Left cardiac atrium (tissue), 4 donors: ENCODE results near the gene STAM. TPM values are rescaled to one million over a fixed set of nuclear protein-coding genes. Genes with fewer than 3 reads are reported as not detected.

ENCODE experiments used
- ATAC-seq, 2 donors: fragments of 200-7000 bp; cut with Tn5 transposase; one replicate each; pipeline ENCODE4 v1.9.1; 2020; ENCODE audit warnings: mild to moderate bottlenecking in 2 of 2, moderate library complexity in 2 of 2
- DNase-seq: peaks from one replicate; pipeline ENCODE4 v3.0.0-alpha.2; 2020
- intact Hi-C, 2 donors: fragments of 100-400 bp; cut with DNase I; formaldehyde crosslinking; loops; one replicate each; pipeline versions ENCODE4 v1.14.1 to v1.15.1; 2022 to 2023
- total RNA-seq, 2 donors: library from RNA; stranded (reverse); fragmentation: NEBNext Ultra II Directional; extraction: Animal tissue kit (Norgen Biotek cat#: 25700); gene quantifications; one replicate each; pipeline ENCODE4 v1.2.1, GENCODE V29; 2021
- donor health status: DM: no; HTN: yes; CAD: no.
- donor health status: DM: no; HTN: yes; CAD: no; lungs with severe emphysema.
- donor health status: DM: yes; HTN: yes; CAD: no.
- donor health status: Dilated cardiomyopathy.

Gene STAM
- total RNA-seq, 2 donors from 2014 or later, result 17.3 to 27.5 TPM

DNA sequence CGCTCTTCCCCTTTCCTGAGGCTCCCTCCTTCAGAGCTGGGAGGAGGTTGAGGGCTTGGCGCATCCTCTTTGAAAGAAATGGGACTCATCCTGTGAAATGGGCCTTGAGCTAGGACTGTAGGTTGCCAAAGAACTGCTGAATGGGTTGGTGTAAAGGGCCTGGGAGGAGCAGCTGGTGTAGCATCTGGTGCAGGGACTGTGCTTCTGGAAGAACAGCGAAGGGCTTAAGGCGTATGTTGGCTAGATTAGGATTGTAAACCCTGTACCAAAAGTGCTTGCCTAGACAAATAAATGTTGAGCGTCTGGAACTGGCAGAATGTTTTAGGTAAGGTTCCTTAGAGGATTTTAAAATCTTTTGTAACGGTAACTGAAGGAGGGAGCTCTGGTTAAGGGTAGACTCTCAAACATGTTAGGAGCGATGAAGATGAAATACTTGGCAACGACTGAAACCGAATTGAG, 563 bp downstream of the STAM start:
- ATAC-seq (peak in 1 of 2 donors; percentile 39), DNase-seq (no peak)
- intact Hi-C loops, result no loop called here

DNA sequence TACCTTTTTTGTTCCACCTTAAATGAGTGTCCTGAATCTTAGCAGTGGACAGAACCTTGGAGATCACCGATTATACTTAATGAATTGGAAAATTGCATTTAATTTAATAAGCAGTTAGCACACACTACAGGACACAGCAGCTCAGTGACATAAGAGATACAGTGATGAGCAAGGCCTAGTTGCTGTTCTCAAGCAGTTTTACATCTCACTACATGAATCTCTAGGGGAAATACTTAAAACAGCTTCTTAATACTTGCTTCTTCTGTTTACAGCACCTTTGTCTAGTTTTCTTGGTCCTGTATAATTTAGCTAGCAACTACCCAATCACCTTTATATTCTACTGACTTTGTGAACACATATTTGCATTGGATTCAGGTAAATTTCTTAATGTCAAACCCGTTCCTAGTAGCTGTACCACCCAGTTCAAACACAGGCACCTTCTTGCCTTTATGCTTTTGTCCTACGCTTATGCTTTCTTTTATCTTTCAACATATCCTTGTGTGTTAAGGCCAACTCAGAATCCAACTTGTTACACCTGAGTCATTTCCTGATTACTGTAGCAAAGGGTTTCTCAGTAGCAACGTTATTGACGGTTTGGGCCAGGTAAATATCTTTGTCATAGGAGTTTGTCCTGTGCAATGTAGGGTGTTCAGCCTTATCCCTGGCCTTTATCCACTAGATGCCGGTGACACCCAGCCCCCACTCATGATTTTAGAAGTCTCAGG, 1.8 kb downstream of the STAM start:
- intact Hi-C loops, result no loop called here
- ATAC-seq, result no peak
- no peak for DNase-seq

DNA sequence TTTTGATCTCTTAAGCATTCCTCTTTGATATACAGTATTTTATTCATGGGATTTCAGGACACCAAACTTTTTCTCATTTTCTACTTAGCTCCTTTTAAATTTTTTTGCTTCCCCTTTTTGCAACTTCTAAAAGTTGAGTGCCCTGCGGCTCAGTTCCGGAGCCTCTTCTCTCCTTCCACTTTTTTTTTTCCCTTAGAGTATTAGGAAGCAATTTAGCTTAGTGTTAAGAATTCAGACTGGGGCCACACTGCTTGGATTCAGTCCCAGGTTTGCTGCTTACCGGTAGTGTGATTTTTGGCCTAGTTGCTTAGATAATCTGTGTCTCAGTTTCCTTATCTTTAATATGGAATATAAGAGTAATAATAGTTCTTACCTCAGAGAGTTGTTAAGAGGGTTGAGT, 3.4 kb downstream of the STAM start:
- ATAC-seq (peak in 1 of 2 donors; percentile 1), DNase-seq (peak; percentile 44)
- intact Hi-C loops, result no loop called here

DNA sequence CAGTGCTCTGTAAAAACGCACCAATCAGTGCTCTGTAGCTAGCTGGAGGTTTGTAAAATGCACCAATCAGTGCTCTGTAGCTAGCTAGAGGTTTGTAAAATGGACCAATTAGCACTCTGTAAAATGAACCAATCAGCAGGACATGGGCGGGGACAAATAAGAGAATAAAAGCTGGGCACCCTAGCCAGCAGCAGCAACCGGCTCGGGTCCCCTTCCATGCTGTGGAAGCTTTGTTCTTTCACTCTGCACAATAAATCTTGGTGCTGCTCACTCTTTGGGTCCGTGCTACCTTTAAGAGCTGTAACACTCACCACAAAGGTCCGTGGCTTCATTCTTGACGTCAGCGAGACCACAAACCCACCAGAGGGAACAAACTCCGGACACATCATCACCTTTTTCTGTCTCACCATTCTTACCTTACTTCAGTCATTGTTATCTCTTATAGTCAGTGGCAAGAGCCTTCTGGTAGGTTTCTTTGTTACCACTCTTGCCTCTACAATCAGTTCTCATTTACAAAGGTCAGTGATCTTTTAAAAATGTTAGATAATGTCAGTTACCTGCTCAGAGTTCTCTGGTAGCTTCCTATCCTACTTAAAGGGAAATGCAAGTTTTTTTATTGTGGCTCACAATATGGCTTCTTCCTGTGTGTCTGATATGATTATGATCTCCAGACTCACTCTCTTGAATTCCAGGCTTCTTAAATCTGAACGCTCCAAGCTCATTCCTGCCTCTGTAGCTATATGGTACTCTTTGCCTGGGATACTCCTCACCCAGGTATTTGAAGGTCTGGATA, 4.5 kb downstream of the STAM start:
- ATAC-seq (no peak), DNase-seq (no peak)
- intact Hi-C loops, result no loop called here

DNA sequence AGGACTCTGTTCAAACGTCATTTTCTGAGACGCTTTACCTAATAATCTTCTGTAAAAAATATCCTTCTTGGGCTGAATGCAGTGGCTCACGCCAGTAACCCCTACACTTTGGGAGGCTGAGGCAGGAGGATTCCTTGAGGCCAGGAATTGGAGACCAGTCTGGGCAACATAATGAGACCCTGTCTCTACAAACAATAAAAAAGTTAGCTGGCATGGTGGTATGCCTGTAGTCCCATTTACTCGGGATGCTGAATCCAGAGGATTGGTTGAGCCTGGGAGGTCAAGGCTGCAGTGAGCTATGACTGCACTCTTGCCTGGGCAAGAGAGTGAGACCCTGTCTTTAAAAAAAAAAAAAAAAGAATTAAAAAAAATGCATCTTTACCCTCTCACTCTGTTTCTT, 5.1 kb downstream of the STAM start:
- ATAC-seq, result no peak
- no peak for DNase-seq
- intact Hi-C loops, result no loop called here

DNA sequence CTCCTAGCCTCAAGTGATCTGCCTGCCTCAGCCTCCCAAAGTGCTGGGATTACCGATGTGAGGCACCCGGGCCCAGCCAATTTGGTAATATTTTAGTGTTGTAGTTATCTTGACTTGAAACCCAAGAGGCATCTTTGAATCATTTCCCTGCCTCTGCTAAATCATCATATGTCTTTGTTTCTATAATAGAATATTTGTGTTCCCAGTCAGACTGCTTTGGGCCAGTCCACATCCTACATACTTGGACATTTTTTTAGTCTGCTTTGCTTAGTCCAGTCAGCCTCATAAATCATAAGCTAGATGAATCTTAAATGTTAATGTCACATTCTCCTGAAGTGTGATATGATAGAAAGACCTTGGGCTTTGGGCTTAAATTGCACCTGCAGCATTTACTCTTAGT, 5.9 kb downstream of the STAM start:
- ATAC-seq, result no peak
- intact Hi-C loops, result no loop called here
- no peak for DNase-seq

DNA sequence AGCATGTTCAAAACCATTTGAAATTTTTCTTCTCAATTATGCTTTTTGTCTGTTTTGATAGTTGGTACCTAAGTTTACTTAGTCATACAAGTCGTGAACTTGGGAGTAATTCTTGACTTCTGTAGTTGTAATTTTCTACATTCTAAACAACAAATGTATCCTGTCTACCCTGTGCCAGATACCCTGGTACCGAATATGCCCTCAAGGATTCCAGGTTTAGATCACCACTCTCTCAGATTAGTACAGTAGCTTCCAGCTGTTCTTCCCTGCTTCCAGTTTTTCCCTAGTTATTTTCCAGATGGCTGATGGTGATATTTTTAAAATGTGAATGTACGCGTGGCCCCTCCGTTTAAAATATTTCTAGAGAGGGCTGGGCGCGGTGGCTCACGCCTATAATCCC, 6.5 kb downstream of the STAM start:
- intact Hi-C loops, result no loop called here
- ATAC-seq (no peak), DNase-seq (no peak)

DNA sequence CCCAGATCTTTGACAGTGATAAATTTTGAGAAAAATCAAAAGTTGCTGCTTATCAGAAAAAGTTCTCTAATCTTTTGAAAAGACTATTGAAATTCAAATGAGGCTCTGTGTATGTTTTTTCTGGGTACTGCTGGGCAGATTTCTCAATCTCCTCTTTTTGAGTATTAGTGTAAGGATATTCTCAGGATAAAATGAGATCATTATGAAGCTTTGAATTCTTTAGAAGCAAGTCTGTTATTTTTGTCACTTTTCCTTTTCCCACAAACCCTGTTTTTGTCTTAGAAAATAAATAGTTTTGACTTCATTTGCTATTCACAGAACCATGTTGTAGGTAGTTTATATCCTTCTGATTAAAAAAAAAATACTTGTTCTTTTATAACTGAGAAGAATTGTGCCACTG, 7.9 kb downstream of the STAM start:
- DNase-seq (no peak), ATAC-seq (no peak)
- intact Hi-C loops, result no loop called here

DNA sequence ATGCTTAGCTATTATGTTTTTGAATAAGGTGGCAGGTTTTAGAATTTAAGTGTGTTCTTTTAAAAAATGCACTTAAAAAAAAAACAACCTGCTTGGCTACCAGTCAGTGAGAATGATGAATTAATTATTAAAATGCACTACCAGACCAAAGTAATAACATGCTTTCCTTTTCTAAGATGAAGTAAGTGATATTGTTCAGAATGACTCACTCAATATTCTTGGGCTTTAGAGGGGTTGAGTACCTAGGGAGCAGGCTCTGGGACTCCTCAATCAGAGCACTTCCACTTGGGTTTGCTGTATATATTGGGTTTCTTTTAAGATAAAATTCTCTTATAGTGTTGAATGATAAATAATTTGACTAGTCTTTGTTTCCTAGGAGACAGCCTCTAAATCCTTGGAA, 8.6 kb downstream of the STAM start:
- ATAC-seq, result peak in 1 of 2 donors; percentile 29
- intact Hi-C loops, result no loop called here
- DNase-seq, result no peak

DNA sequence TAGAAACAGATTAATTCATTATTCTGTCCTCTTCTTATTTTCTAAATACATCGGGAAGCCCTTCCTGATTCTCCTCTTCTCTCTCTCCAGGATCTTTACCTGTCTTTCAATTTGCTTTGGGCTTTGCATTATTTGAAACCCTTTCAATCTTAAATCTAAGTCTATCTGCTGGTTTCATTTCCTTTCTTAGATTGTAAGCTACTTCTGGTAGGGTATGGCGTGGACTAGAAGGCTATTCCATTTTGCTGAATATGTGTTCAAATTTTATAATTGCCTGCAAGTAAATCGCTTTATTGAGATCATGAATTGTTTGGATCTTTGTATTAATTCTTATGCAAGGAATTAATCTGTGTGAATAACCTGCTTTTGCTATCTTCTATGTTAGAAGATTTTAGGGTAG, 11.1 kb downstream of the STAM start:
- ATAC-seq (no peak), DNase-seq (no peak)
- intact Hi-C loops, result no loop called here

DNA sequence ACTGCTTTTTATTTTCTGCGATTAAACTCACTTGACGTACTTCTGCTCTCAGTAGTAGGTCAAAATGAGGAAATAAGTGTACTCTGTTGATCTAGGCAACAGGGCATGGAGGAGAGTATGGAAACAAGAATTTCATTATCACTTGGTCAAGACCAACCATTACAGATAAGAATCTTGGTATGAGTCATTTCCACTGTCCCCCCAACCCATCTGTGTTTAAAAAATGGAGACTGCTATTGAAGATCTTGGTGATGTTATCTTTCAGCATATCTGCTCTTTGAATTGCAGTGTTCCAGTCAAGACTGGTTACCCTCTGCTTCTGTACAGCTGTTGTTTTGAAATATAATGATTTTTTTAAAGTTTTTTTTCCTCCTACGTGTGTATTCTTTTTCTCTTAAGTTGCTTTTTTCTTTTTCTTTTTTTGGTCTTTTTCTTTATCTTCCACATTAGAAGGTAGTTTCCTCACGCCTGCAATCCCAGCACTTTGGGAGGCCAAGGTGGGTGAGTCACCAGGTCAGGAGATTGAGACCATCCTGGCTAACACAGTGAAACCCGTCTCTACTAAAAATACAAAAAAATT, 11.7 kb downstream of the STAM start:
- intact Hi-C loops, result no loop called here
- DNase-seq (no peak), ATAC-seq (peak in 1 of 2 donors; percentile 27)

DNA sequence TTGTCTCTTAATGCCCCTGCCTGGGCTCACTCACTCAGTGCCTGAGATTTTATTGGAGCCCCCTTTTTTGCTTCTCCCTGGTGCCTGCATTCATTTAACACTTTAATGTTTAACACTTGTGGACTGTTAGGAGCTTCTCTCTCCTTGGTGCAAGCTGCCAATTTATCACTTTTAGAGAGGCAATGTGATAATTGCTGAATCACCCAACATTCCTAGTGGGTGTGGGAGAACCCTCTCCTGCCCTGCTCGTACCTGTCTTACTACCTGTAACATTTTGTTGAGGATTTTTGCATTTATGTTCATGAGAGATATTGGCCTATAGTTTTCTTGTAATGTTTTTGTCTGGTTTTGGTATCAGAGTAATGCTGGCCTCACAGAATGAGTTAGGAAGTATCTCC, 13.2 kb downstream of the STAM start:
- ATAC-seq (peak in 1 of 2 donors; percentile 40), DNase-seq (no peak)
- intact Hi-C loops, result no loop called here

DNA sequence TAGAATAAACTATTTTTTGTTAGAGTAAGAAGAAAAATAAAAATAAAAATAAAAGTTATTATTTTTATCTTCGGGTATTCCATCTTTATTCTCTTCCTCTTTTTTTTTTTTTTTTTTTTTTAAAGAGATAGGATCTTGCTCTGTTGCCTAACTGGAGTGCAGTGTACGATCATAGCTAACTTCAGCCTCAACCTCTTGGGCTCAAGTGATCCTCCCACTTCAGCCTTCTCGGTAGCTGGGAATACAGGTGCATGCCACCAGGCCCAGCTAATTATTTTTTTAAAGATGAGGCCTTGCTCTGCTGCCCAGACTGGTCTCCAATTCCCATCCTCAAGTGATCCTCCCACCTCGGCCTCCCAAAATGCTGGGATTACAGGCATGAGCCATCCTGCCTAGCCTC, 15.4 kb downstream of the STAM start:
- intact Hi-C loops, result no loop called here
- DNase-seq (no peak), ATAC-seq (no peak)

DNA sequence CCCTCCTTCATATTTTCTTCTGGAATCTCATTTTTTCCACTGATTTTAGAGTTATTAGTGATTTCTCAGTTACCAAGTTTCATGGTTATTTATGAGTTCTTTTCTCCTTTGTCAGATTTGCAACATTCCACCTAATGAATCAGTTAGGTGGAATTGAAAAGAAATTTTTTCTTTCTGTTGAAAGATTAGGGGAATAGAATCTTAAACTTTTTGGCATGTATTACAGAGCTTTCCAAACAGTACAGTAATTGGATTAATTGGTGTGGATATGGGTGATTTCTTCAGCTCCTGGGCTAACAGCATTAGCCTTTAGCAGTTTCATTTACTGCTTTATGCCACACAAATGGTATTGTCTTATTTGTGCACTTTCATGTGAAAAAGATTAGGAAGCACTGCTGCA, 17.0 kb downstream of the STAM start:
- no peak for DNase-seq
- ATAC-seq, result no peak
- intact Hi-C loops, result no loop called here

DNA sequence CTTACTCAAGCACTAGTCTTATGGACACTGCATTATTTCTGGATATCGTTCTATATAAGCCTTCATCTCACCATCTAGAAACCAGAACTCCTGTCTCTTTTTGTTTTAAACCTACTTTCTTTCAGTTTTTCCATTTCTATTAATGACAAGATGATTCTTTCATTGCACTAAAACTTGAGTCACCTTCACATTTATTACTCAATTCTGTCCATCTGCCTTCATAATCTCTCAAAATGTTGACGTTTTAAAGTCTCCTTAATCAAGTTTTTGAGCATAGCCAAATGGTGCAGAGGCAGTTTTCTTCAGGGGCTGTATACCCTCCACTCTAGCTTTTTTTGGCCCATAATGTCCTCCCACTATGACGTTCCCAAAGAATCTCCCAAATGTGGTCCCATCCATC, 17.6 kb downstream of the STAM start:
- ATAC-seq (no peak), DNase-seq (no peak)
- intact Hi-C loops, result no loop called here

DNA sequence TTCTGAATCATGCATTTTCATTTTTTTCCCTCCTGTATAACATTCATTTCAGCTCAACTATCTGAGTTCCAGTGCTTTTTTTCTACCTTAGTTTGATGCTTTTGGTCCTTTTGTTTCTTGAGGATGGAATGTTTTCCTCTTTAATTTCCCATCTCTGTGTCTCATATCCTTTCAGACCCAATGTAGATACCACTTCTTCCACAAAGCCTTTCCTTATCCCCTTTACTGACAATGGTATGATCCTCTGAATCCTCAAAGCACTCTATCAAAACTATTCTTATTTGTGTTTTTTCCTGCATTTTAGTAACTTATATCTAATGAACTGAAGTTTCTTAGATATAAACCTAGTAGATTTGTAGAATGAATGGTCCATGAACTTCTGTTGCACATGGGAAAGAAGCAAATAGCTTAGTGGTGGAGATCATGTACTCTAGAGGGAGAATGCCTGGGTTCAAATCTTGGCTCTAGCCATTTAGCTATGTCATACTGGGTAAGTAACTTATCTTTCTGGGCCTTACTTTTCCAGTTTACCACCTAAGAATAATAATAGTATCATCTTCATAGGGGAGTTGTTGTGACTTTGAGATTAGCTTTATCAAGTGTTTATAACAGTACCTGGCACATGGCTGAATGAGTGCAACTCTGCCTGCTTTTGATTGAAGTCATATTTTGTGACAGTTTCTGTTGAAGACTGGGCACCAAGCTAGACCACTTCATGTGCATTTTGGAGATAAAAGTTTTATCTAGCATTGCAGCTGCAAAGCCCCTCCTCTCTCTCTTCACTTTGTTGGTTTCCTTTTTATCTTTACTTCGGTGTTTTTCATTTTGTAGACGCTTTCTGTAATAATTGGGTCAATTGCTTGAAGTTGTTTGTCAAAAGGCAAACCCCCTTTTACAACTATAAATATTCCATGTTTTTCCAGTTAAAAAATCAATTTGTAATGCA, 18.5 kb downstream of the STAM start:
- no peak for ATAC-seq
- intact Hi-C loops, result no loop called here
- DNase-seq, result no peak

DNA sequence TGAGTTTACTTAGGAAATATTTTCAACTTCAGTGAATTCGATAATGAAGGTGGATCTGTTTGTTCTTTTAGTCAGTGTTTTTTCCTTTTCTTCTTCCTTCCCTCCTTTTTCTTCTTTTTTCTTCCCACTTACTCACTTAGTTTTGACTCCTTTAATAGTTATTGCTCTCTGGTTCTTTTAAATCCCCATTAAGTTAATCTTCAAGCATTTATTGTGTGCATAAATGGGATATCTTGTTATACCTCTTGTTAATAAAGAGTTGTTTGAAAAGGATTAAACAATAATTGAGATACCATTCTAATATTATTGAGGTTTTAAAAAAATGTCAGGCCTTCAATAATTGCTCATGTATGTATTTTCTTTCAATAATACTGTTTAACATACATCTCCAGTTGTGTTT, 19.5 kb downstream of the STAM start:
- intact Hi-C loops, result no loop called here
- no peak for ATAC-seq
- no peak for DNase-seq

DNA sequence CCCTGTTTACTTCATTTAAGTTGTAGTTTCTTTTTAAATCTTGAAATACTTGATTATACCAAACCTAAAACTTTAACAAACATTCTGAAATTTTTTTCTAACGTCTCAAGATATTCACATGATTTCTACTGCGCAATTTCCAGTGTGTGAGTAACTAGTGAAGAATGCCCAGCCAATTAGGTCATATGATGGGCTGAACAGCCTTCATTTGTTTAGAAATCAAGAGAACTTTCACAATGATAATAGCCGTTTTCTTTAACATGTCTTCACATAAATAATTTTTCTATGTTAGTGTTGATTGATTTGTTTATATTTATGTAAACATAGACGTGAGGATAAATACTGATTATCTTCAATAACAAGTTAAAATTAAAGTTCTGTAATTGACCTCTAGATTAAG, 21.8 kb downstream of the STAM start:
- DNase-seq (no peak), ATAC-seq (peak; percentile 84 to 87)
- intact Hi-C loops, result no loop called here

DNA sequence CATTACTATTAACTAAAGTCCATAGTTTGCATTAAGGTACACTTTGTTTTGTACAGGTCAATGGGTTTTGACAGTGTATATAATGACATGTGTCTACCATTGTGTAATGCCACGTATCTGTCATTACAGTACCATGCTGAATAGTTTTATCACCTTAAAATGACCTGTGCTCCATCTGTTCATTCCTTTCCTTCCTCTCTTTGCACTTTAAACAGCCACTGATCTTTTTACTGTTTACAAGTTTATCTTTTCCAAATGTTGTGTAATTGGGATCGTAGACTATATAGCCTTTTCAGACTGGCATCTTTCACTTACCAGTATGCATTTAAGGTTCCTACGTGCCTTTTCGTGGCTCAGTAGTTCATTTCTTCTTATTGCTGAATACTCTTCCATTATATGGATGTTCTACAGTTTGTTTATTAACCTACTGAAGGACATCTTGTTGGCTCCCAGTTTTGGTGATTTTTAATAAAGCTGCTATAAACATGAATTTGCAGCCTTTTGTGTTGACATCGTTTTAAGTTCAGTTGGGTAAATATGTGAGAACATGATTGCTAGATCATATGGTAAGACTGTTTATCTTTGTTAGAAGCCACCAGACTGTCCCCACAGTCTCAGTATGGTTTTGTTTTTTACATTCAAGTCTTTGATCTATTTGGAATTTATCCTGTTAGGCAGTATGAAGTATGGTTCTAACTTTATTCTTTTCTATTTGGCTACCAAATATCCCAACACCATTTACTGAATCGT, 24.7 kb downstream of the STAM start:
- intact Hi-C loops, result no loop called here
- DNase-seq, result no peak
- ATAC-seq, result no peak
